Esophagus muscularis mucosa (tissue), 3 donors: ENCODE data around the gene CFD.

Experiments
- POLR2A ChIP-seq: fragments of 450-650 bp; IDR thresholded peaks from one replicate; pipeline ENCODE4 v1.6.1; 2017; ENCODE audit warnings: antibody characterized with exemption, moderate library complexity, mild to moderate bottlenecking, low read depth
- TF ChIP-seq, protein P1 (sequence below), 3 experiments: fragments of 200-600 bp in 2 of 3; fragments of 450-650 bp in 1 of 3; sonication (generic) in 2 of 3; IDR thresholded peaks; one replicate each; pipeline ENCODE4 v1.5.1; 2017 to 2019; ENCODE audit warnings: antibody characterized with exemption in 3 of 3, mild to moderate bottlenecking in 2 of 3, moderate library complexity in 1 of 3

DNA sequence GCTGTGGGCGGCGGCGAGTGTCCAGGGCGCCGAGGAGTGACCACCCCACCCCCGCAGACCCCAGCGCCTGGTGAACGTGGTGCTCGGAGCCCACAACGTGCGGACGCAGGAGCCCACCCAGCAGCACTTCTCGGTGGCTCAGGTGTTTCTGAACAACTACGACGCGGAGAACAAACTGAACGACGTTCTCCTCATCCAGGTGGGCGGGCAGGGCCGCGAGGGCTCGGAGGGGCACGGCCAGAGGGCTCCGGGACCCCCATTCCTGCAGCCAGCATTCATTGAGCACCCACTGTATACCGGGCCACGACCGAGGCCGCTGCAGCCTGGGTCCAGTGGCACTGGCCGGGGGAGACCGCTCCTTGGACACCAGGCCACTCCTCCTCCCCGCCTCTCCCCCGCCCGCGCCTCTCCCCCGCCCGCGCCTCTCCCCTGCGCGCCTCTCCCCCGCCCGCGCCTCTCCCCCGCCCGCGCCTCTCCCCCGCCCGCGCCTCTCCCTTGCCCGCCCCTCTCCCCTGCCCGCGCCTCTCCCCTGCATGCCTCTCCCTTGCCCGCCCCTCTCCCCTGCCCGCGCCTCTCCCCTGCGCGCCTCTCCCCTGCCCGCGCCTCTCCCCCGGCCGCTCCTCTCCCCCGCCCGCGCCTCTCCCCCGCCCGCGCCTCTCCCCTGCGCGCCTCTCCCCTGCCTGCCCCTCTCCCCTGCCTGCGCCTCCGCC is 15.5 kb upstream of the CFD start:
- TF ChIP-seq, protein P1, sequence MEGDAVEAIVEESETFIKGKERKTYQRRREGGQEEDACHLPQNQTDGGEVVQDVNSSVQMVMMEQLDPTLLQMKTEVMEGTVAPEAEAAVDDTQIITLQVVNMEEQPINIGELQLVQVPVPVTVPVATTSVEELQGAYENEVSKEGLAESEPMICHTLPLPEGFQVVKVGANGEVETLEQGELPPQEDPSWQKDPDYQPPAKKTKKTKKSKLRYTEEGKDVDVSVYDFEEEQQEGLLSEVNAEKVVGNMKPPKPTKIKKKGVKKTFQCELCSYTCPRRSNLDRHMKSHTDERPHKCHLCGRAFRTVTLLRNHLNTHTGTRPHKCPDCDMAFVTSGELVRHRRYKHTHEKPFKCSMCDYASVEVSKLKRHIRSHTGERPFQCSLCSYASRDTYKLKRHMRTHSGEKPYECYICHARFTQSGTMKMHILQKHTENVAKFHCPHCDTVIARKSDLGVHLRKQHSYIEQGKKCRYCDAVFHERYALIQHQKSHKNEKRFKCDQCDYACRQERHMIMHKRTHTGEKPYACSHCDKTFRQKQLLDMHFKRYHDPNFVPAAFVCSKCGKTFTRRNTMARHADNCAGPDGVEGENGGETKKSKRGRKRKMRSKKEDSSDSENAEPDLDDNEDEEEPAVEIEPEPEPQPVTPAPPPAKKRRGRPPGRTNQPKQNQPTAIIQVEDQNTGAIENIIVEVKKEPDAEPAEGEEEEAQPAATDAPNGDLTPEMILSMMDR (IDR thresholded peaks at IDR 0.05), result no peak
- TF ChIP-seq POLR2A, result no peak
